Gastroesophageal sphincter (tissue), 3 donors: ENCODE data around the gene MPP4.

ENCODE experiments used
- CTCF ChIP-seq, 4 experiments: fragments of 200-600 bp in 2 of 4; fragments of 450-650 bp in 2 of 4; sonication (generic) in 1 of 4; IDR thresholded peaks; one replicate each; pipeline ENCODE4 v1.5.1; 2017 to 2019; ENCODE audit warnings: antibody characterized with exemption in 4 of 4, mild to moderate bottlenecking in 2 of 4, moderate library complexity in 2 of 4
- POLR2A ChIP-seq, 2 donors: fragments of 450-650 bp; IDR thresholded peaks; one replicate each; pipeline ENCODE4 v1.6.1; 2017; ENCODE audit warnings: antibody characterized with exemption in 2 of 2, mild to moderate bottlenecking in 2 of 2, moderate library complexity in 1 of 2

- no peak for TF ChIP-seq CTCF (IDR thresholded peaks at IDR 0.05)
- TF ChIP-seq POLR2A (IDR thresholded peaks at IDR 0.05): no peak
Observed at GRCh38 chr2:201608021-201608420, 90.4 kb downstream of the MPP4 start.
